ENCODE data around the gene PLAAT4.
"Not testable (repeated sequence)": the region's sequence is repeated elsewhere in the genome, so short reads cannot be mapped to it uniquely, and the experiment has no call there.

The PLAAT4 gene

DNA sequence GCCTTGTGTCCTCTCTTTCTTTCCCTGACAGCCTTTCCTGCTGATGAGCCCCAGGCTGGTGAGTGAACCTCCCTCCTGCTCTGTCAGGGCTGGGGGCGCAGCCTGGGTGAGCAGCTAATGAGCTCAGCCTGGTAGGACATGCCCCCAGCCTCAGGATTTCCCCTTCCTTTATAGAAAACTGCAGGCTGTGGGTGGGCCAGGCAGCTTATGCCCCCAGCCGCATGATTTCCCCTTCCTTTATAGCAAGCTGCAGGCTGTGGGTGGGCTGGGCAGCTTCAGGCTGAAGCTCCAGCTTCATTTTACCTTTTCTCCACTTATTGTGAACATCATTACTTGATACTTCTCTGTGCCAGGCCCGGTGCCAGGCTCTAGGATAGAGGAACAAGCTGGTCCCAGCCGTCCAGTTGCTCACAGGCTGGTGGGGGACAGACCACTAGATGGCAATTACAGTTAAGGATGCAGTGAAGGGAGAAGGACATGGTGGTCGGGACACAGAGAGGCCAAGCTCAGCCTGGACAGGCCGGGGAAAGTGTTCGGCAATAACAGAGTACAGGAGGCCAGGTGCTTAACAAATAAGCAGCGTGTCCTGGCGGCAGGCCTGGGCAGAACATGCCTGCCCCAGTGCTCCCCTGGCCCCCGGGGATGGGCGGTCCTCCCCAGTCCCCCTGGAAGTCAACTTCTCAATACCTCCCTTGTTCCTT is 25.4 kb upstream of the PLAAT4 start:
- no peak for DNase-seq (ENCODE audit: low spot score)

GRCh38 chr11:63512816-63513215 is 23.8 kb upstream of the PLAAT4 start:
- DNase-seq (ENCODE audit: low spot score) = no peak

GRCh38 chr11:63516109-63516508 is 20.5 kb upstream of the PLAAT4 start:
- no peak for DNase-seq (ENCODE audit: low spot score)

- DNase-seq (ENCODE audit: low spot score) = no peak
These were observed 19.5 kb upstream of the PLAAT4 start for GRCh38 chr11:63517156-63517555.

GRCh38 chr11:63518548-63518947 is 18.1 kb upstream of the PLAAT4 start:
- no peak for DNase-seq (ENCODE audit: low spot score)

DNA sequence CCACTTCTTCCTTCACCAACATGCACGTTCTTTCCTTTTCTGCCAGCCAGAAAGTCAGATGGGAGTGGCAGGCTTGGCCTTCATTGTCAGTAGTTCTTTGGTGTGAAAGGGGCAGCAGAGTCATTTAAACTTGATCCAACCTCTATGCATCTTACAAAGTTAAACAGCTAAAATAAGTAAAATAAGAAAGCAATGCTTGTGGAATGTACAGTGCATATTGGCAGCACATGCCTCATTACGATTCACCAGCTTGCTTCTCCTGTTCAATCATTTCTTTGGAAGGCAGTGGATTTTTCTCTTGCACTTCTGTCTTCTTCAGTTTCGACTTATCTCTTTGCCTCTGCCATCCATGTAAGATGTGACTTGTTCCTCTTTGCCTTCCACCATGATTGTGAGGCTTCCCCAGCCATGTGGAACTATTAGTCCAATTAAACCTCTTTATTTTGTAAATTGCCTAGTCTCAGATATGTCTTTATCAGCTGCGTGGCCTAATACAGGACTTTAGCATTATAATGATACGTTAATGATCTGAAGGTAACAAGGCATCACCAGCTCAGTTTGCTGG is 15.9 kb upstream of the PLAAT4 start:
- DNase-seq (ENCODE audit: low spot score) = no peak

- DNase-seq (ENCODE audit: low spot score) = no peak
These were observed 14.7 kb upstream of the PLAAT4 start for GRCh38 chr11:63521896-63522295.

DNA sequence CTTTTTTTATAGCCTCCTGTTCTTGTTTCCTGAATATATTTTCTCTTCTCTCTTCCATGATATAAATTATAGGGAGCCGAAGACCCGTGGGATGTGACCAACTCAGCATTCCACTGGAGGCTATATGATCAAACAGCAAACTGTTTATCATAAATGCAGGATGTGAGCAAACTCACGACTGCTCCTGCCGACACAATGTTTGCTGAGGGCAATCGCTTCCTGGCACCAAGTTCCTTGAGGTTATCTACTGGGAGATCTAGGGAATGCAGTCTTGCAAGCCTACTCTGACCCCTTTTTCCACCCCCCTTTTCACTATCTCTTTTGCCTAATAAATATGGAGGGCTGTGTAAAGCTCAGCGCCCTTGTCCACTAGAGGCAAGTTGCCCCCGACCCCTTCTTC is 13.5 kb upstream of the PLAAT4 start:
- no peak for DNase-seq (ENCODE audit: low spot score)

- DNase-seq (ENCODE audit: low spot score) = no peak
These were observed 8.9 kb upstream of the PLAAT4 start for GRCh38 chr11:63527667-63528066.

DNA sequence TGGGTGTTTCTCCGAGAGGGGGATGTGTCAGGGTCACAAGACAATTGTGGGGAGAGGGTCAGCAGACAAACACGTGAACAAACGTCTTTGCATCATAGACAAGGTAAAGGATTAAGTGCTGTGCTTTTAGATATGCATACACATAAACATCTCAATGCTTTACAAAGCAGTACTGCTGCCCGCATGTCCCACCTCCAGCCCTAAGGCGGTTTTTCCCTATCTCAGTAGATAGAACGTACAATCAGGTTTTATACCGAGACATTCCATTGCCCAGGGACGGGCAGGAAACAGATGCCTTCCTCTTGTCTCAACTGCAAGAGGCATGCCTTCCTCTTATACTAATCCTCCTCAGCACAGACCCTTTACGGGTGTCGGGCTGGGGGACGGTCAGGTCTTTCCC is 8.5 kb upstream of the PLAAT4 start:
- not testable (repeated sequence) for DNase-seq (ENCODE audit: low spot score)

DNA sequence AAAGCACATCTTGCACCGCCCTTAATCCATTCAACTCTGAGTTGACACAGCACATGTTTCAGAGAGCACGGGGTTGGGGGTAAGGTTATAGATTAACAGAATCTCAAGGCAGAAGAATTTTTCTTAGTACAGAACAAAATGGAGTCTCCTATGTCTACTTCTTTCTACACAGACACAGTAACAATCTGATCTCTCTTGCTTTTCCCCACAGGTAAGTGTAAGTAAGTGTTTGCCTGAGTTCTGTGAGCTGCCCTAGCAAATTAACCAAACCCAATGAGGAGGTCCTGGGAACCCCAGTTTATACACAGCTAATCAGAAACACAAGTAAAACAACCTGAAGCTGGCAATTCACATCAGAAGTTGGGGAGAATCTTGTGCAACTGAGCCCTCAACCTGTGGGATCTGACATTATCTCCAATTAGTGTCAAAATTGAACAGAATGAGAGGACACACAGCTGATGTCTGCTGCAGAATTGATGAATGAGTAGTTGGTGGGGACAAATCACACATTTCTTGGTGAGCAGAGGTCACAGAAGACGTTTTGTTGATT is 7.8 kb upstream of the PLAAT4 start:
- not testable (repeated sequence) for DNase-seq (ENCODE audit: low spot score)

- DNase-seq (ENCODE audit: low spot score) = not testable (repeated sequence)
These were observed 7.2 kb upstream of the PLAAT4 start for GRCh38 chr11:63529373-63529772.

DNA sequence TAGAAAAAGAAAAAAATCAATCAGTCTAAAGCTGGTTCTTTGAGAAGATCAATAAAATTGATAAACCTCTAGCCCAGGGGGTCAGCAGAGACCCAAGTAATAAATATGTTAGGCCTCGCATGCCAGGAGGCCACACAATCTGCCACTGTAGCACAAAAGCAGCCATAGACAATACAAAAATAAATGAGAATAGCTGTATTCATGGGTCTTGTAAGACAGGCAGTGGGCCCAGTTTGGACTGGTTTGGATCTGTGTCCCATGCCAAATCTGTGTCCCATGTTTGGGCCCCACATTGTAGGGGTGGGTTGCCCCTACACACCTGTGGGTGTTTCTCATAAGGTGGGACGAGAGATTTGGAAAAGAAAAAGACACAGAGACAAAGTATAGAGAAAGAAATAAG is 6.6 kb upstream of the PLAAT4 start:
- no peak for DNase-seq (ENCODE audit: low spot score)

DNA sequence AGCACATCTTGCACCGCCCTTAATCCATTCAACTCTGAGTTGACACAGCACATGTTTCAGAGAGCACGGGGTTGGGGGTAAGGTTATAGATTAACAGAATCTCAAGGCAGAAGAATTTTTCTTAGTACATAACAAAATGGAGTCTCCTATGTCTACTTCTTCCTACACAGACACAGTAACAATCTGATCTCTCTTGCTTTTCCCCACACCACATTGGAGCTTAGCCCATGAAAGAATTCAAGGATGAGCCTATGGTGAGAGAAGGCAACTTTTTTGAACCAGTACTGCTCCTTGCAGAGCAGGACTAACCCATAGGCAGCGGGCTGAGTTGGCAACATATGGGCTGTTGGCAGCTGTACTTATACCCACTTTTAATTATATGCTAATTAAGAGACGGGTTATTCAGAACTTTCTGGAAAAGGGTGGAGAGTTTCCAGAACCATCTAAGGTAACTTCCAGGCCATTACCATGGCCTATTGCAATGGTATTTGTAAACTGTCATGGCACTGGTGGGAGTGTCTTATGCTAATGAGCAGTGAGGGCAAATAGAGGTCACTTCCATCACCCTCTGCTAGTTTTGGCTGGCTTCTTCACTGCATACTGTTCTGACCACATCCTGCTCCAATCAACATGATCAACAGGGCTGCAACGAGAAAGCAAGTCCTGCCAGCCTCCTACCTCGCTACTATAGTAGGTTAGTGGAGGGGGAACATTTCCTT is 5.4 kb upstream of the PLAAT4 start:
- DNase-seq (ENCODE audit: low spot score) = peak; percentile 58

DNA sequence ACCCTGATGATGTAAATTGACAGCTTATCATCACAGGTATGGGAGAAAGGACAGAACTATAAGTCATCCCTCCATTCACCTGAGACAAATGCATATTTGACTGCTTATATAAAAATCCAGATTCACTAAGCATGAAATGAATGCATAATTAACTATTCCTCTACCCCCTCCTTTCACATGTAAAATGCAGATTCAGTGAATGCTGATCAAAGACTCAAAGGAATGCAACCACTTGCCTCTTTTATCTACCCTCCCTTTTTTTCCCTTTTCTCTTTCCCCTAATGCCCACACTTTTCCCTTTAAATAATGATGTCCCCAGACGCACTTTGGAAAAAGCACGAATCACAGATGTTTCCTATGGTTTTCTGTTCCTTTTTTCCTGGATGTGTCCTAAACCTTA is 4.5 kb upstream of the PLAAT4 start:
- no peak for DNase-seq (ENCODE audit: low spot score)

DNA sequence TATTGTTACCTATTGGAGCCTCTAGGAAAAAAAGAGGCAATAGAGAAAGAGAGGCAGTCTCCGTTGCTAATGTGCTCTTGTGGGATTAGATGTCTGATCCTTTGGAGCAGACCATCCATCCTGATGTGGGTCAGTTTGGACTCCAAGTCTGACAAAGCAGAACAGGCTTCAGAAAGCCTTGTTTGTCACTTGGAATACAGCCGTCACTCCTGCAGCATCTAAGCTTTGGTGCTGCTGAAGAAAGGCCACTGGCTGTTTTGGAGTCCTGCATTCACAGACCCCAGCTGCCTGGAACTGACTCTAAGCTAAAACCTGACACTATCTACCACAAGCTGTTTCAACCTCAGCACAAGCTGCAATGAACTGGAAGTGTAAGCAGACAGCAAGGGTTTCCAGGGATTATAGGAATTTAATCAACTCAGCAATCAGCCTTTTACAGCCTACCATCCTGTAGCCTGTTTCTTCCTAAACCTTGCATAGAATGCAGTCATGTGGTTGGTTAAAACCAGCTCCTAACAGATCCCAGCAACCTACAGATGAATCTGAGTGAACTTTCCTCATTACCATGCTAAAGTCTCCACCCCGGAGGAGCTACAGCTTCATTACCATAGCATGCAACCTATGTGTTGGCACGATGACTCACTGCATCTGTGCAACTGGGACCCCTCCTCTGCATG is 3.7 kb upstream of the PLAAT4 start:
- DNase-seq (ENCODE audit: low spot score) = no peak

DNA sequence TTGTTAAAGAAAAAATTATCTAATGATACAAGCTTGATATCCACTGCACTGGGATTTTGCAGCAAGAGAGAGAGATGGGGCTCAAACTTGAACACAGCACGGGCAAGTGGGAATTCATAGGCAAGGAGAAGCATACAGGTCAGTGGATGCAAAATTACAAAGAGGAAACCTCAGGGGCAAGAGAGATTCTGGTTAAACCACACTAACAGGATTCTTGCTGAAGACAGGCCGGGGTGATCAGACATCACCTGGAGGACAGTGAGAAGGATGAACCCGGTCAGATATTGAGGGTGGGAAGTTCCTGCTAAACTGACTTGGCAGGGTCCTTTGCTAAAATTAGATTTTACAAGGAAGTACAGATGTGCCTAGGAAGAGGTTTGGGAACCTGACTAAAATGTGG is 2.5 kb upstream of the PLAAT4 start:
- DNase-seq (ENCODE audit: low spot score) = no peak

DNA sequence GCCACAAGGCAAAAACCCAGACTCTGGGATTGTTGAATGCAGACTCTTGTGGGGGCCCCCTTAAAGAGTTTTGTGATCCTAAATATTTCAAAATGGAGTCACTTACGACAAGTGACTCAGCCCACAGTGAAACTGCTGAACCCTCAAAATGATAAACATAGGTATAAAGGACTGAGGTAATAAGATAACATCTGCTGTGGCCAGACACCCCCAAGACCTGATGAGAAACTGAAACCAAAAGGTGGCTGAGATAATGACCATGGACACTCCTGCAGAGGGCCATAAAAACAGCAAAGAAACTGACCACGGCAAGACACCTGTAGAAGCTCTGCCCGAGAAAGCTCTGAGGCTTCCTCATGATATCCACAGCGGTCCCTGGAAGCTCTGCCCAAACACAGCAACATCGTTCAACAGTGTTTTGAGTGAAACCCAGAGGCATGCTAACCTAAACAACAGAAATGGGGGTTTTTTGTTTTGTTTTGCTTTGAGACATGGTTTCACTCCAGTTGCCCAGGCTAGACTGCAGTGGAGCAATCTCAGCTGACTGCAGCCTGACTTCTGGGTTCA is 1.6 kb upstream of the PLAAT4 start:
- DNase-seq (ENCODE audit: low spot score) = no peak

DNA sequence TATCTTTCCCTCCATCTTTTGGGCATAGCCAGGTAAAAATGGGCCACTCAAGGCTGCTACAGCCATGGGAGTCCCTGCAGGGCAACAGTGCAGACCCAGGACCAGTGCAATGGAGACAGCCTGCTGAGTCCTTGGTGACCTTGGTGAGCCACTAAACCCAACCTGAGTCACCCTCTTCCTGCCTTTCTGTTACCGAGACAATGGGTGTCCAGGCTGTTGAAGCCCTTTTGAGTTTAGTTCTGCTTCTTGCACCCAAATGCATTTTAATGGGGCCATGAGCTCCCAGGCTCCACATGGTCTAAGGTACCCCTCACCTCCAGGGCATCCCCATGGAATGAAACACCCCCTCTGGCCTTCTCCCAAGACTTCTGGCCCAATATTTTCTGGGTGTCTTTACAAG is 874 bp upstream of the PLAAT4 start:
- DNase-seq (ENCODE audit: low spot score) = no peak

DNA sequence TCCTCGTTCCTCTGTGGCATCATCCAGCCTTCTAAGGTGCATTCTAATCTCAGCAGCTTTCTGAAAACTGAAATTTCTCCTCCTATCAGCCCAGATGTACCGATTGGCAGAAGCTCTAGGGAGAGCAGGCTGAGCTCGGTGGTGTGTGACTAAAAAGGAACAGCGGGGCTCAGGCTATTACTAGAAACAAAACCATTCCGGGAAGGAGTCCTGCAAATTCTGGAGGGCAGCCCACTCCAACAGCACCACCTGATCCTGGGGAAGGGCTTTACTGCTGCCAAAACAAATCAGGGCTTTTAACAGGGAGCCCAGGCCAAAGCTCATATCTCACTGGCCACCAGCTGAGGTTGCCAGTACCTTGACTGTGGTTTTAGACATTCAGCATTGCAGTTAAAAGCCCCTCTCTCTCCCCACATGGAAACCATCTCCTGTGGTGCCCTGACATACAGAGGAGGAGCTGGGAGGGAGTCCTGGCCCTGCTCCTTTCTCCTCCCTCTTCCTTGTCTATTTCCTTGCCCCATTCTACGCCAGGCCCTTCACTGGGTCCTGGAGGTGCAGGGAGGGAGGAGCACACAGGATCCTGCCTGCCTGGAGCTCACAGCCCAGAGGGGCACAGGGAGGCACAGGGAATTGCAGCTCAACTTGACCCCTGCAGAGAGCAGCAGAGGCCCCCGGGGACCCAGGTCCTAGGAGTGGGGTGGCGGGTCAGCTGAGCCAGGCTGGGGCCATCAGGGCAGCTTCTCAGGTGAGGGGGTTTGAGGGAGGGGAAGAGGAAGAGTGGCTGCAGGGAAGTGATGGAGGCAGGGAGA is 889 bp downstream of the PLAAT4 start:
- DNase-seq (ENCODE audit: low spot score) = peak; percentile 64

DNA sequence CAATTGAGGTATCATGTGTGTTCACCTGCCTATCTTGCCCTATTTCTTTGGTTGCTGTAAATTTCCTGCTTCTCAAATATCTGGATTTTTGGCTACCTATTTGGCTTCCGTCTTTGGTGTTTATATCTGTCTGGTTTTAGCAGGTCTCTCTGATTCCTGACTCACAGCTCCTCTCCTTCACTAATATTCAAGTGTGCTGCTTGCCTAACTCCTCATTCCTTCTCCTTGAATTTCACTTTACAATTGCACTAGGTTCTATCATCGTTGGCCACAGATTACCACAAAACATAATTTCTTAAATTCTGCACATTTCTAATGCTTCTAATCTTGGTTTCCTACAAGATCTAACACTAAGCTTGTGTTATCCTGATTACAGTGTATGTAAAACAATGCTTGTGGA is 5.9 kb downstream of the PLAAT4 start:
- DNase-seq (ENCODE audit: low spot score) = not testable (repeated sequence)
